Tibial artery (tissue), 4 donors: ENCODE results near the gene TMEM132C.
A peak's percentile ranks its signal among the peaks of the same experiment; 100 is the strongest.

Source experiments
- DNase-seq, 2 donors: peaks; one replicate each; pipeline ENCODE4 v3.0.0-alpha.2; 2019
- H3K27ac ChIP-seq, 2 donors: fragments of 200-600 bp; sonication (generic) in 1 of 2; 1 replicate in 1 of 2; 2 replicates in 1 of 2; pipeline ENCODE4 v1.5.1; 2018 to 2019; ENCODE audit warnings: mild to moderate bottlenecking in 1 of 2
- H3K27me3 ChIP-seq, 2 donors: fragments of 200-600 bp; sonication (generic) in 1 of 2; one replicate each; pipeline versions ENCODE4 v1.5.1 to v1.6.0; 2016 to 2019
- H3K36me3 ChIP-seq, 3 donors: fragments of 200-600 bp; sonication (generic) in 2 of 3; one replicate each; pipeline ENCODE4 v1.5.1; 2016 to 2019; ENCODE audit warnings: mild to moderate bottlenecking in 2 of 3
- H3K4me1 ChIP-seq, 4 donors: fragments of 200-600 bp; sonication (generic) in 2 of 4; 1 replicate in 3 of 4; 2 replicates in 1 of 4; pipeline ENCODE4 v1.5.1; 2016 to 2019
- H3K4me3 ChIP-seq, 2 donors: fragments of 200-600 bp; sonication (generic) in 1 of 2; 1 replicate in 1 of 2; 2 replicates in 1 of 2; pipeline ENCODE4 v1.5.1; 2018 to 2019; ENCODE audit warnings: mild to moderate bottlenecking in 2 of 2
- H3K9me3 ChIP-seq, 3 donors: fragments of 200-600 bp; sonication (generic) in 1 of 3; one replicate each; pipeline ENCODE4 v1.5.1; 2016 to 2019
- CTCF ChIP-seq, 2 experiments: fragments of 200-600 bp in 1 of 2; fragments of 450-650 bp in 1 of 2; IDR thresholded peaks; one replicate each; pipeline ENCODE4 v1.5.1; 2017 to 2019; ENCODE audit warnings: antibody characterized with exemption in 2 of 2, mild to moderate bottlenecking in 1 of 2, moderate library complexity in 1 of 2
- intact Hi-C: fragments of 100-400 bp; cut with DNase I; formaldehyde crosslinking; loops from one replicate; pipeline ENCODE4 v1.15.0; 2023; ENCODE audit warnings: low total_unique reads

TMEM132C gene

DNA sequence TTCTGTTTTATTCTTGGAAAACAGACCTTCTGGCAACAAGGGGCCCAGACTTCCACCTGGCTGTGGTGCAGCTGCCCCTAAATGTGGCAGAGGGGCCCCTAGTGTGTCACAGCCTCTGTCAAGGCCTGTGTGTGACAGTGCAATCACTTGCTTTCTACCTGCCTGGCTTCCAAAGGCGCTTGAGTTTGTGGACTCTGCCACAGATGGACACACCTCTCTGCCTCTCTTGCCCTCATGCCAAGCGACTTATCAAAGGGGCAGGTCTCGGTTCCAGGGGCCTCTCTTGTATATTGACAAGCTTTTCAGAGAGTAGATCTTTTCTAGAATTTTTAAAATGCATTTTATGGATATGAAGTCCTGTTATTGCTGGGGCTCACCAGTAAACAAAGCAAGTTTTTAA lies 339.6 kb downstream of the TMEM132C start:
- H3K9me3 ChIP-seq: no peaks in the 10 kb centered on the region
- DNase-seq: no peak
- no peaks in the 10 kb centered on the region for H3K36me3 ChIP-seq
- no peak overlapping the region for H3K4me3 ChIP-seq
- intact Hi-C loops: no loop called here
- H3K27me3 ChIP-seq: no peaks in the 10 kb centered on the region
- H3K4me1 ChIP-seq: no peaks in the 10 kb centered on the region
- TF ChIP-seq CTCF (IDR thresholded peaks at IDR 0.05): no peak
- H3K27ac ChIP-seq: no peak overlapping the region

- Histone ChIP-seq H3K4me3 (no peak overlapping the region), H3K27me3 (no peaks in the 10 kb centered on the region), H3K27ac (no peak overlapping the region), H3K4me1 (no peaks in the 10 kb centered on the region), H3K36me3 (no peaks in the 10 kb centered on the region), H3K9me3 (no peaks in the 10 kb centered on the region)
- TF ChIP-seq CTCF (IDR thresholded peaks at IDR 0.05): no peak
- no peak for DNase-seq
- intact Hi-C loops: no loop called here
Observed at GRCh38 chr12:128606970-128607369, 340.0 kb downstream of the TMEM132C start.

DNA sequence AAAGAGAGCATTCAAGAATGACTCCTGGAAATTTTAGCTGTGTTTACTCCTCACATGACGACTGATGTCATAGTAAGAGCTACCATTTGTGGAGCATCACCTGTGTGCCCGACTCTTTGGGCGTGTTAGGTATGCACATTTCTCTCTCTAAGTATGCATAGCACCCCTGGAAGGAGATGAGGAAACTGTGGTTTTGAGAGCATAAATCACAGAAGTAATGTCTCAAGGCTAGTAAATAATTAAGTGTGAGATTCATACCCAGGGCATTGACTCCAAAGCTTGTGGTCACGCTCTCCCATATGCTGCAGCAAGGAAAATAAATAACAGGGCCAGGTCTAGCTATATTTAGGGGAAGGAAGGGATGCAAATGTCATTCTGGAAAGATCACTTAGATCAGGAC lies 340.7 kb downstream of the TMEM132C start:
- H3K27ac ChIP-seq: no peak overlapping the region
- no peak for TF ChIP-seq CTCF (IDR thresholded peaks at IDR 0.05)
- H3K4me3 ChIP-seq: no peak overlapping the region
- DNase-seq: no peak
- intact Hi-C loops: no loop called here
- H3K36me3 ChIP-seq: no peaks in the 10 kb centered on the region
- H3K27me3 ChIP-seq: no peaks in the 10 kb centered on the region
- no peaks in the 10 kb centered on the region for H3K4me1 ChIP-seq
- H3K9me3 ChIP-seq: no peaks in the 10 kb centered on the region

- Histone ChIP-seq H3K27me3 (no peaks in the 10 kb centered on the region), H3K4me1 (no peaks in the 10 kb centered on the region), H3K4me3 (no peak overlapping the region), H3K9me3 (no peaks in the 10 kb centered on the region), H3K27ac (no peak overlapping the region), H3K36me3 (no peaks in the 10 kb centered on the region)
- peak in 1 of 2 donors; percentile 1 for DNase-seq
- TF ChIP-seq CTCF (IDR thresholded peaks at IDR 0.05): no peak
- intact Hi-C loops: no loop called here
Observed at GRCh38 chr12:128609861-128610260, 342.9 kb downstream of the TMEM132C start.

- Histone ChIP-seq H3K27me3 (no peaks in the 10 kb centered on the region), H3K4me1 (no peaks in the 10 kb centered on the region), H3K36me3 (no peaks in the 10 kb centered on the region), H3K4me3 (no peak overlapping the region), H3K27ac (no peak overlapping the region), H3K9me3 (no peaks in the 10 kb centered on the region)
- intact Hi-C loops: no loop called here
- TF ChIP-seq CTCF (IDR thresholded peaks at IDR 0.05): no peak
- no peak for DNase-seq
Observed at GRCh38 chr12:128611736-128612135, 344.8 kb downstream of the TMEM132C start.

- no peak for TF ChIP-seq CTCF (IDR thresholded peaks at IDR 0.05)
- no peaks in the 10 kb centered on the region for H3K27me3 ChIP-seq
Observed at GRCh38 chr12:128612150-128612850, 345.3 kb downstream of the TMEM132C start.

More at GRCh38 chr12:128612150-128612850, 345.3 kb downstream of the TMEM132C start:
- DNase-seq: no peak
- intact Hi-C loops: no loop called here
- no peaks in the 10 kb centered on the region for H3K4me1 ChIP-seq
- H3K9me3 ChIP-seq: no peaks in the 10 kb centered on the region
- no peak overlapping the region for H3K27ac ChIP-seq
- no peak overlapping the region for H3K4me3 ChIP-seq
- no peaks in the 10 kb centered on the region for H3K36me3 ChIP-seq
